HG02981 (cell line): ENCODE data around the gene MED29.

Experiments used
- ATAC-seq: cut with Tn5 transposase; IDR thresholded peaks from one replicate; pipeline ENCODE4 v1.9.1; 2021; ENCODE audit warnings: mild to moderate bottlenecking, moderate library complexity; ENCODE audit not compliant: unreplicated experiment

MED29 gene

GRCh38 chr19:39426170-39426569, 35.0 kb downstream of the MED29 start:
- ATAC-seq = no peak

- ATAC-seq = no peak
Observed at GRCh38 chr19:39427707-39428106, 36.5 kb downstream of the MED29 start.

GRCh38 chr19:39428283-39429112, 37.3 kb downstream of the MED29 start:
- no peak for ATAC-seq

DNA sequence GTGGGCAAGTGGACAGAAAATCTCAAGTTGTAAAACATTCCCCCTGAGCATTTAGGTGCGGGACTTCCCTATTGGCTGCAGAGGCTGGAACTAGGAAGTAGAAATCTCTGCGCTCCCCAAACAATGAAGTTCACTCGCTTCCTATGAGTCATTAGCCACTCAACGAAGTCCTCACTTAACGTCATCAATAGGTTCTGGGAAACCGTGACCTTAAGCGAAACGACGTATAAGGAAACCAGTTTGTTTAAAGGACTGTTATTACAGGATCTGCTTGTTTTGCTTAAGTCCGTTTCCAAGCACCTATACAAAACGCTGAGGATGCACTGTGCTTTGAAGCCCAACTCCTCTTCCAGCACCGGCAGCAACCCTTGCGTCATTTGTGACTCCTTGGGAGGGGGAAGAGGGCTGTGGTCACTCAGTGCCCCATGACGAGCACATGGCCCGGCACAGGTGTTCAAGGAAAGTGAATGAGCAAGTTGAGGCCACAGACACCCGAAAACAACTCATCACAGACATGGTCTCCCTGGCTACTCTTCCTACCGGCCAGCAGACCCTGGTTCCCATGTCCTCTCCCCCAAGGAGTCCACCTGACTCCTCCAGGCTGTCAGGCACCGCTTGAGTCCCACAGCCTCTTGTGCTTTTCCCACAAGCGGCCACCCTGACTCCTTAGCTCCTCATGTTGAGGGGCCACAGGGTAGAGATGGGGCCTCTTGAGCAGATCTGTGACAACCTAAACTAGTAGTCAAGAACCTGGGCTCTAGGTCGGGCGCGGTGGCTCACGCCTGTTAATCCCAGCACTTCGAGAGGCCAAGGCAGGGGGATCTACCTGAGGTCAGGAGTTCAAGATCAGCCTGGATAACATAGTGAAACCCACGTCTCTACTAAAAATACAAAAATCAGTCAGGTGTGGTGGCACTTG, 39.8 kb downstream of the MED29 start:
- no peak for ATAC-seq

DNA sequence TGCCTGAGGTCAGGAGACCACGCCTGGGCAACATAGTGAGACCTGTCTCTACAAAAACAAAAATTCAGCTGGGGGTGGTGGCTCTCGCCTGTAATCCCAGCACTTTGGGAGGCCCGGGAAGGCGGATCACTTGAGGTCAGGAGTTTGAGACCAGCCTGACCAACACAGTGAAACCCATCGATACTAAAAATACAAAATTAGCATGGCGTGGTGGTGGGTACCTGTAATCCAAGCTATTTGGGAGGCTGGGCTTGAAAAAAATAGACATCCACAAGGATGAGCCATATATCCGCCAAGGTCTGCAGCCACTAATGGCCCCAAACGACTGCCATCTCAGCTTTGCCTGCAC, 41.5 kb downstream of the MED29 start:
- ATAC-seq = no peak

DNA sequence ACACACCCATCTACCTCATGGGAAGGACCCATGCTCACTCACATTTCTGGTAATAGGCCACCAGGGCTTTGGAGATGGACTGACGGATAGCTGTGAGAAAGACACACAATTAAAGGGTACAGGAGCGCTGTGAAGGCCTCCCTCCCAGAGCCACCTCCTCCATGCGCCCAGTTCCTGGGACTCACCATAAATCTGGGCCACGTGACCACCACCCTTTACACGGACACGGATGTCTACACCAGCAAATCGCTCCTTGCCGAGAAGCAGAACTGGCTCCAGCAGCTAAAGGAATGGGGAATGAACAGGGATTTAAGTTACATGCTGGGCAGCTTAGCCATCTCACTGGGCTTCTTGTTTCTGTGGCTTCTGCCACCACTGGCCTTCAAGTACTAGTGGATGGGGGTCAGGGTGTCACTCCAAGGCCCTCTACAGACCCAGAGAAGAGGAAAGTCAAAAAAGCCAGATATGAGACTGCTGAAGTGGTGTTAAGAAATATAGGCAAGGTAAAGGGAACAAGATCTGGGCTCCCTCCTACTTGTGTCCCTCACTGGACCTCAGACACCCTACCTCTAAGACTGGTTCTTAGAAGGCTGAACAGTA, 42.4 kb downstream of the MED29 start:
- no peak for ATAC-seq

- ATAC-seq = no peak
Observed at GRCh38 chr19:39434123-39435076, 43.2 kb downstream of the MED29 start.

GRCh38 chr19:39435499-39436349, 44.5 kb downstream of the MED29 start, which contains the start of gene RPS16:
Gene RPS16, minus strand, starts transcription at chr19:39435949. Its CDS starts 54 bp downstream, at chr19:39435895.
- peak; percentile 80 for ATAC-seq

DNA sequence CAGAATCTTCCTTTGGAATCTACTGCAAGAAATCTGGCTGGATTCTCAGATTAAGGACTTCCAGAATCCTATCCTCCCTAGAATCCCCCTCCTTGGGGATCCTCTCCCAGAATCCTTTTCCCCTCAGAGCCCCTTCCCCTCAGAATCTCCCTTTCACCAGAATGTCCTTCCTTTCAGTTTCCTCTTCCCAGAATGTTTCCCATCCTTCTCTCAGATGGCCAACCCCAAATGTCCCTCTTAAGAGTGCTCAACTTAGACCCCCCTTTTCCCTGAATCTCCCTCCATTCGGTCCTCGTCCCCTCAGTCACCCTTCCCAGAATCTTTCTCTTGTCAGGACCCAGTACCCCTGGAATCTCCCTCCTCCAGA, 45.2 kb downstream of the MED29 start:
- no peak for ATAC-seq

DNA sequence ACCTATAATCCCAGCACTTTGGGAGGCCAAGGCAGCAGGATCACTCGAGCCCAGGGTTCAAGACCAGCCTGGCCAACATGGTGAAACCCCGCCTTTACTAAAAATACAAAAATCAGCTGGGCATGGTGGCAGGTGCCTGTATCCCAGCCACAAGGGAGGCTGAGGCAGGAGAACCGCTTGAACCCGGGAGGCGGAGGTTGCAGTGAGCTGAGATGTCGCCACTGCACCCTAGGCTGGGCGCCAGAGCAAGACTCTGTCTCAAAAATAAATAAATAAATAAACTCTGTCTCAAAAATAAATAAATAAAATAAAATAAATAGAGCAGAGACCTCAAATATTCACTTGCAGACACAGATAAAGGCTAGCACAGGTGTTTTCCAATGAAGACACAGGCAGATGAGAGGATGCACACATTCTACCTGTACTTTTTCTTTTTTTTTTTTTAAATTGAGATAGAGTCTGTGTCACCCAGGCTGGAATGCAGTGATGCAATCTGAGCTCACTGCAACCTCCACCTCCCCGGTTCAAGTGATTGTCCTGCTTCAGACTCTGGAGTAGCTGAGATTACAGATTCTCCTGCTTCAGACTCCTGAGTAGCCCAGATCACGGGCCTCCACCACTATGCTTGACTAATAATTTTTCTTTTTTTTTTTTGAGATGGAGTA, 47.2 kb downstream of the MED29 start:
- no peak for ATAC-seq

GRCh38 chr19:39444598-39445195, 53.5 kb downstream of the MED29 start:
- ATAC-seq = no peak

DNA sequence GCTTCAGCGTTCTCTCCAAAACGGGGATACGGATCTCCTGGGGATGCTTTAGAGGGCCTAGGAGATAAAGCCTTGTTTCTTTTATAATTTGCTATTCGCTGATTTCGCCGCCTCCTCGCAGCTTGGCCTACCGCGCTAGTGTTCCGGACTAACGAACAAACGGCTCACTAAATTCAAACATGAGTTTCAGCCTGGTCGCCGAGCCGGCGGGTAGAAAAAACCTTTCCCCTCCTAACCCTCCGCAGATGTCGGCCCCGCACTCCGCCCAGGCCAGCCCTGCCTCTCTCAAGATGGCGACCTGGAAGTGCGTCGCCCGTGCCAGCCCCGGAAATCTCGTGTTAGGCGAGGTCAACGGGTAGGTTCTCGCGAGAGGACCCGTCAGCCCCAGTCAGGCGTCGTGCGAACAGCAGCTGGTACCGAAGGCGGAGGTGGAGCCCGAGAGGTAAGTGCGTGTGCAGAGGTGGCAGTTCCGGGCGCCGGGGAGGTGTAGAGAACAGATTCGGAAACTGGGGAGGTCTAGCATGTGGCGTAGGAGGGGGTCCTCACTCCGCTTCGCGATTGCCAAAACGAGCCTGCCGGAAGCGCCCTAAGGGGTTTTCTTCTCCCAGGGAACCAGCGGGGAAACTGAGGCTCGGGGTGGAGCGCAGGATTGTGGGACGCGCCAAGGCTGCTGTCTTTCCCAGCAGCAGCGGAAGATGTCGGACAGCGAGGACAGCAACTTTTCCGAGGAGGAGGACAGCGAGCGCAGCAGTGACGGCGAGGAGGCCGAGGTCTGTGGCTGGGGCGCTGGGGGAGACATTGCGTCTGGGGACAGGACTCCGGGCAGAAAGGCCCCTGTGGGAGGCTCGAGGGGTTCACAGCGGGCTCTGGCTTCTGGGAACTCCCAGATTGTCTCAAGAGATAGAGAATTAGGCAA, 54.3 kb downstream of the MED29 start, which contains the start of gene SUPT5H:
Gene SUPT5H, plus strand, starts transcription at position 387 of the 916 bp plus-strand sequence. Its CDS starts 309 bp downstream, at position 696.
- ATAC-seq = peak; percentile 76

GRCh38 chr19:39446365-39447084, 55.3 kb downstream of the MED29 start:
- ATAC-seq = no peak

DNA sequence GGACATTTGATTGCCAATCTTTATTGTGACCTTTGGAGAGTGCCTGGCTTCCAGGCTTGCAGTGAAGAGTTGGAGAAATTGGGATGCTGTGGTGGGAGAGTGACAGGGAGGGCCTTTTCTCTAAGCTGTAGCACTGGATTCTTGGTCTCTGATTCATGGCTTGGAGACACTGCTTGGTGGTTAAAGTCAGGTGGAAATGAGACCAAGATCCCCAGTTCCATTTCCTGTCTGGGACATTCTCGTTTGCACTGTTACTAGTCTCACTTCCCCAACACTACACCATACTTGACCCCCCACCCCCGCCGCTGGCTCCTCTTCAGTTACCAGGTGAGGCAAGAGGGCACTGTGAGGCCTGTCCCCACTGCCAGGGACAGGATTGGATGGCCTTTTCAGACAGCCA, 57.1 kb downstream of the MED29 start:
- ATAC-seq = no peak

DNA sequence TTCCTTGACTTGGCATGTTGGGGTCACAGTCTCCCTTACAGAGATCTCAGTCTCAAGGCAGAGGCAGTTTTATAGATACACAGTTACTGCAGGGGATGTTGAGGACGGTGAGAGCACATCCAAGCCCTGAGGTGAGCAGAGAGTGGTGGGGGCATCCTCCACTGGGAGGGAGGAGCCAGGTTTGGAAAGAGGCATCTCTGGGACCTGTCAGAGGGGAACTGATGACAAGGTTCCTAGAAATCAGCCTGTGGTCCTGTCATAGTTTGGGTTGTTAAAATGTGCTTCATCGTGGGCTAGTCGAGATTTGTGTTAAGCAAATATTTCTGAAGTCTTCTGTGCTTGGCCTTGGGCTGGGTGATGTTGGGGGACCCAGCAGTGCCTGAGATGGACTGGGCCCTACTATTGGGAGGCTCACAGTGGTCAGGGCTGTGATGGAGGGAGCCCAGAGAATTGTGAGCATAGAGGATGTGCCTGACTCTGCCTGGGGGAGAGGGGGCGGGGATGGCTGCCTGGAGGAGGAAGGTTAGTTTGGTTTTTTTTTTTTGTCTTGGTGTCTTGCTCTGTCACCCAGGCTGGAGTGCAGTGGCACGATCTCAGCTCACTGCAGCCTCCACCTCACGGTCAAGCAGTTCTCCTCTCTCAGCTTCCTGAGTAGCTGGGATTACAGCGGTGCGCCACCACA, 58.1 kb downstream of the MED29 start:
- ATAC-seq = no peak
